NB4 (cell line): ENCODE measurements around the gene ARHGEF10L.

Experiments used
- DNase-seq: peaks from one replicate; pipeline ENCODE4 v3.0.0; 2010; ENCODE audit warnings: low read depth
- H3K4me3 ChIP-seq: one replicate; pipeline ENCODE4 v1.5.1; 2011; ENCODE audit warnings: mild to moderate bottlenecking, low read depth, low read length, moderate library complexity
- MAX ChIP-seq: IDR thresholded peaks from 2 replicates; pipeline ENCODE4 v1.6.1; 2011; ENCODE audit warnings: low read depth, low read length
- MYC ChIP-seq: IDR thresholded peaks from 2 replicates; pipeline ENCODE4 v1.6.1; 2011; ENCODE audit warnings: low read depth, low read length
- POLR2A ChIP-seq: IDR thresholded peaks from 2 replicates; pipeline ENCODE4 v1.6.1; 2011; ENCODE audit warnings: mild to moderate bottlenecking; ENCODE audit not compliant: insufficient read length; ENCODE audit errors: extremely low read depth
- TF ChIP-seq, protein P1 (sequence below): IDR thresholded peaks from one replicate; pipeline ENCODE4 v1.5.1; 2012; ENCODE audit warnings: low read depth, low read length

ARHGEF10L gene

GRCh38 chr1:17607644-17608581 is 68.4 kb downstream of the ARHGEF10L start:
- H3K4me3 ChIP-seq, result no peak overlapping the region
- DNase-seq, result no peak
- no peak for TF ChIP-seq MAX
- TF ChIP-seq POLR2A, result no peak
- no peak for TF ChIP-seq MYC
- TF ChIP-seq, protein P1, sequence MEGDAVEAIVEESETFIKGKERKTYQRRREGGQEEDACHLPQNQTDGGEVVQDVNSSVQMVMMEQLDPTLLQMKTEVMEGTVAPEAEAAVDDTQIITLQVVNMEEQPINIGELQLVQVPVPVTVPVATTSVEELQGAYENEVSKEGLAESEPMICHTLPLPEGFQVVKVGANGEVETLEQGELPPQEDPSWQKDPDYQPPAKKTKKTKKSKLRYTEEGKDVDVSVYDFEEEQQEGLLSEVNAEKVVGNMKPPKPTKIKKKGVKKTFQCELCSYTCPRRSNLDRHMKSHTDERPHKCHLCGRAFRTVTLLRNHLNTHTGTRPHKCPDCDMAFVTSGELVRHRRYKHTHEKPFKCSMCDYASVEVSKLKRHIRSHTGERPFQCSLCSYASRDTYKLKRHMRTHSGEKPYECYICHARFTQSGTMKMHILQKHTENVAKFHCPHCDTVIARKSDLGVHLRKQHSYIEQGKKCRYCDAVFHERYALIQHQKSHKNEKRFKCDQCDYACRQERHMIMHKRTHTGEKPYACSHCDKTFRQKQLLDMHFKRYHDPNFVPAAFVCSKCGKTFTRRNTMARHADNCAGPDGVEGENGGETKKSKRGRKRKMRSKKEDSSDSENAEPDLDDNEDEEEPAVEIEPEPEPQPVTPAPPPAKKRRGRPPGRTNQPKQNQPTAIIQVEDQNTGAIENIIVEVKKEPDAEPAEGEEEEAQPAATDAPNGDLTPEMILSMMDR, result no peak

GRCh38 chr1:17609529-17609928 is 70.0 kb downstream of the ARHGEF10L start:
- H3K4me3 ChIP-seq, result no peak overlapping the region
- DNase-seq, result no peak
- TF ChIP-seq POLR2A (no peak), MAX (no peak), MYC (no peak)
- TF ChIP-seq, protein P1, result no peak

- no peak for DNase-seq
- H3K4me3 ChIP-seq, result no peak overlapping the region
- TF ChIP-seq, protein P1, result no peak
- TF ChIP-seq MYC (no peak), MAX (no peak), POLR2A (no peak)
Observed at GRCh38 chr1:17610085-17610484, 70.6 kb downstream of the ARHGEF10L start.

DNA sequence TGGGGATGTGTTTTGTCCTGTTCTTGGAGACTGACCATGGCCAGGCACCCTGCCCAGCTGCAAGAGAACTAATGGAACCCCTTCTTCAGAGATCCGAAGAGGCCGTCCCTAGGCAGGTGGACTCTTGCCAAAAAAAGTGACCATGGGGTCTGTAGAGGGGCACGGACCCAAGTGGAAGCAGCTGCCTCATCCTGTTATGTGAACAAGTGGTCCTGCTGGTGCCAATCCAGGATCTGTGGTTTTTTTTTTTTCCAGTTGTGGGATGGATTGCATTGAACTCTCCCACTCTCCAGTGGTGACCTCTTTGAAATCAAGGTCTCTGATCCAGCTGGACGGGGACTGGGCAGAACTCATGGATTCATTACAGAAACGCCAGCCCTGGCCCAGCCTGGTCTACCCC is 71.2 kb downstream of the ARHGEF10L start:
- H3K4me3 ChIP-seq, result no peak overlapping the region
- no peak for TF ChIP-seq MYC
- TF ChIP-seq, protein P1, result no peak
- no peak for TF ChIP-seq MAX
- DNase-seq, result no peak

- no peak for DNase-seq
- H3K4me3 ChIP-seq, result no peak overlapping the region
- TF ChIP-seq, protein P1, result no peak
- TF ChIP-seq MYC (no peak), MAX (no peak), POLR2A (no peak)
Observed at GRCh38 chr1:17611991-17612390, 72.5 kb downstream of the ARHGEF10L start.

GRCh38 chr1:17612831-17613230 is 73.3 kb downstream of the ARHGEF10L start:
- no peak overlapping the region for H3K4me3 ChIP-seq
- TF ChIP-seq, protein P1, result no peak
- TF ChIP-seq POLR2A (no peak), MYC (no peak), MAX (no peak)
- no peak for DNase-seq
